Colonic mucosa (tissue), 4 donors: ENCODE measurements around the gene CDH24. TPM values are rescaled to one million over a fixed set of nuclear protein-coding genes. Genes with fewer than 3 reads are reported as not detected.

Experiments used
- DNase-seq: peaks from one replicate; pipeline ENCODE4 v3.0.0-alpha.2; 2020
- H3K27ac ChIP-seq: fragments of 200-600 bp; one replicate; pipeline ENCODE4 v1.8.0; 2021
- H3K27me3 ChIP-seq: fragments of 200-600 bp; one replicate; pipeline ENCODE4 v1.8.0; 2021
- H3K36me3 ChIP-seq: fragments of 200-600 bp; one replicate; pipeline ENCODE4 v1.8.0; 2021
- H3K4me1 ChIP-seq: fragments of 200-600 bp; one replicate; pipeline ENCODE4 v1.8.0; 2021; ENCODE audit warnings: mild to moderate bottlenecking
- H3K4me3 ChIP-seq: fragments of 200-600 bp; one replicate; pipeline ENCODE4 v1.8.0; 2021
- H3K9ac ChIP-seq, 2 donors: one replicate each; pipeline ENCODE4 v1.7.0; 2013; ENCODE audit warnings: control low read depth in 2 of 2, low read depth in 2 of 2, low read length in 2 of 2
- H3K9me3 ChIP-seq: fragments of 200-600 bp; one replicate; pipeline ENCODE4 v1.8.0; 2021
- CTCF ChIP-seq: fragments of 200-600 bp; IDR thresholded peaks from one replicate; pipeline ENCODE4 v1.8.0; 2022; ENCODE audit warnings: antibody characterized with exemption, mild to moderate bottlenecking
- intact Hi-C: fragments of 100-400 bp; cut with DNase I; formaldehyde crosslinking; loops from one replicate; pipeline ENCODE4 v1.14.1; 2022
- total RNA-seq, 2 donors: library from RNA; stranded (reverse); fragmentation: NEBNext Ultra II Directional in 1 of 2; extraction: Animal tissue kit (Norgen Biotek cat#: 25700) in 1 of 2; gene quantifications; one replicate each; pipeline ENCODE4 v1.2.1, GENCODE V29; 2021
- donor health status: healthy.
- donor health status: DM: no; HTN: no; CAD: no.
- donor health status: DM: no; HTN: no; CAD: no.

Gene CDH24
- total RNA-seq, 2 donors from 2014 or later, result 4.4 to 11.4 TPM

- intact Hi-C loops, result no loop called here
These were observed 970 bp downstream of the CDH24 start for GRCh38 chr14:23056145-23056955.

GRCh38 chr14:23055621-23056144, 1.6 kb downstream of the CDH24 start:
- no peak for DNase-seq
- Histone ChIP-seq H3K4me1 (peaks cover 5% of the 10 kb centered on the region), H3K9ac (no peak overlapping the region), H3K27ac (no peak overlapping the region), H3K27me3 (no peaks in the 10 kb centered on the region), H3K9me3 (no peaks in the 10 kb centered on the region), H3K4me3 (no peak overlapping the region), H3K36me3 (peaks cover 4% of the 10 kb centered on the region)
- no peak for TF ChIP-seq CTCF
- intact Hi-C loops, result no loop called here

More at GRCh38 chr14:23056145-23056955, 970 bp downstream of the CDH24 start:
- Histone ChIP-seq H3K9me3 (no peaks in the 10 kb centered on the region), H3K4me3 (peak overlapping the region; percentile 57), H3K9ac (peak overlapping the region; percentile 25 to 77), H3K36me3 (peaks cover 10% of the 10 kb centered on the region), H3K27me3 (no peaks in the 10 kb centered on the region), H3K27ac (no peak overlapping the region), H3K4me1 (peaks cover 5% of the 10 kb centered on the region)
- DNase-seq, result peak; percentile 78
- peak; percentile 43 for TF ChIP-seq CTCF

GRCh38 chr14:23055147-23055550, 2.2 kb downstream of the CDH24 start:
- intact Hi-C loops, result no loop called here
- no peak for DNase-seq
- no peak for TF ChIP-seq CTCF
- H3K9ac ChIP-seq, result no peak overlapping the region
- H3K27me3 ChIP-seq, result no peaks in the 10 kb centered on the region
- H3K9me3 ChIP-seq, result no peaks in the 10 kb centered on the region
- H3K27ac ChIP-seq, result no peak overlapping the region
- no peak overlapping the region for H3K4me3 ChIP-seq
- H3K4me1 ChIP-seq, result peaks cover 5% of the 10 kb centered on the region
- H3K36me3 ChIP-seq, result peaks cover 2% of the 10 kb centered on the region

- Histone ChIP-seq H3K9ac (no peak overlapping the region), H3K4me3 (no peak overlapping the region), H3K27ac (no peak overlapping the region), H3K4me1 (peaks cover 5% of the 10 kb centered on the region), H3K27me3 (no peaks in the 10 kb centered on the region), H3K9me3 (no peaks in the 10 kb centered on the region), H3K36me3 (no peaks in the 10 kb centered on the region)
- intact Hi-C loops, result no loop called here
- TF ChIP-seq CTCF, result no peak
- no peak for DNase-seq
These were observed 3.1 kb downstream of the CDH24 start for GRCh38 chr14:23054000-23054811.

GRCh38 chr14:23053426-23053825, 3.9 kb downstream of the CDH24 start:
- Histone ChIP-seq H3K27me3 (no peaks in the 10 kb centered on the region), H3K9ac (no peak overlapping the region), H3K4me1 (peaks cover 5% of the 10 kb centered on the region), H3K4me3 (no peak overlapping the region), H3K9me3 (no peaks in the 10 kb centered on the region), H3K27ac (no peak overlapping the region), H3K36me3 (no peaks in the 10 kb centered on the region)
- no peak for TF ChIP-seq CTCF
- intact Hi-C loops, result no loop called here
- DNase-seq, result no peak
